Trophoblast cell (in vitro differentiated cells and primary cell): ENCODE measurements around the gene TEX14.
"Not testable (repeated sequence)": the region's sequence is repeated elsewhere in the genome, so short reads cannot be mapped to it uniquely, and the experiment has no call there.

Experiments
- DNase-seq, 2 donors: peaks; one replicate each; pipeline ENCODE4 v3.0.0-alpha.2; 2016
- H2AFZ ChIP-seq: 2 replicates; pipeline ENCODE4 v1.6.1; 2013; ENCODE audit warnings: low read length, moderate library complexity, mild to moderate bottlenecking; ENCODE audit not compliant: insufficient read depth, poor library complexity
- H2AK5ac ChIP-seq: 2 replicates; pipeline ENCODE4 v1.6.1; 2013; ENCODE audit warnings: mild to moderate bottlenecking, low read length
- H2BK120ac ChIP-seq: 2 replicates; pipeline ENCODE4 v1.6.1; 2013; ENCODE audit warnings: low read length, mild to moderate bottlenecking, moderate library complexity; ENCODE audit not compliant: insufficient read depth, poor library complexity
- H2BK12ac ChIP-seq: 2 replicates; pipeline ENCODE4 v1.6.1; 2013; ENCODE audit warnings: mild to moderate bottlenecking, low read length, moderate library complexity
- H2BK5ac ChIP-seq: 2 replicates; pipeline ENCODE4 v1.6.1; 2013; ENCODE audit warnings: low read length, low read depth, moderate library complexity, mild to moderate bottlenecking; ENCODE audit not compliant: poor library complexity
- H3K14ac ChIP-seq: 2 replicates; pipeline ENCODE4 v1.6.1; 2013; ENCODE audit warnings: mild to moderate bottlenecking, low read length
- H3K18ac ChIP-seq: 2 replicates; pipeline ENCODE4 v1.6.1; 2013; ENCODE audit warnings: mild to moderate bottlenecking, low read length
- H3K23ac ChIP-seq: 2 replicates; pipeline ENCODE4 v1.6.1; 2013; ENCODE audit warnings: low read length
- H3K27ac ChIP-seq: 2 replicates; pipeline ENCODE4 v1.5.1; 2013; ENCODE audit warnings: low read depth, mild to moderate bottlenecking, inconsistent platforms, low read length, moderate library complexity
- H3K27me3 ChIP-seq: 2 replicates; pipeline ENCODE4 v1.6.1; 2013; ENCODE audit warnings: inconsistent platforms, mild to moderate bottlenecking, low read length, moderate library complexity; ENCODE audit not compliant: insufficient read depth
- H3K36me3 ChIP-seq, 2 experiments: 1 replicate in 1 of 2; 2 replicates in 1 of 2; pipeline ENCODE4 v1.6.1; 2013; ENCODE audit warnings: low read length in 2 of 2, mild to moderate bottlenecking in 2 of 2, moderate library complexity in 1 of 2; ENCODE audit not compliant: insufficient read depth in 2 of 2, control insufficient read depth in 1 of 2
- H3K4ac ChIP-seq: 2 replicates; pipeline ENCODE4 v1.6.1; 2013; ENCODE audit warnings: low read depth, mild to moderate bottlenecking, low read length, moderate library complexity
- H3K4me1 ChIP-seq, 2 experiments: 1 replicate in 1 of 2; 2 replicates in 1 of 2; pipeline ENCODE4 v1.6.1; 2013; ENCODE audit warnings: low read length in 2 of 2, mild to moderate bottlenecking in 2 of 2, moderate library complexity in 1 of 2; ENCODE audit not compliant: insufficient read depth in 2 of 2, control insufficient read depth in 1 of 2
- H3K4me2 ChIP-seq: 2 replicates; pipeline ENCODE4 v1.6.1; 2013; ENCODE audit warnings: inconsistent platforms, mild to moderate bottlenecking, low read length, moderate library complexity
- H3K4me3 ChIP-seq: 2 replicates; pipeline ENCODE4 v1.5.1; 2013; ENCODE audit warnings: mild to moderate bottlenecking, low read depth, low read length, inconsistent platforms
- H3K79me1 ChIP-seq: one replicate; pipeline ENCODE4 v1.6.1; 2013; ENCODE audit warnings: low read length
- H3K79me2 ChIP-seq: 2 replicates; pipeline ENCODE4 v1.6.1; 2013; ENCODE audit warnings: low read length, mild to moderate bottlenecking; ENCODE audit not compliant: control insufficient read depth, insufficient read depth, poor library complexity
- H3K9ac ChIP-seq: 2 replicates; pipeline ENCODE4 v1.6.1; 2013; ENCODE audit warnings: mild to moderate bottlenecking, low read length
- H3K9me3 ChIP-seq: 2 replicates; pipeline ENCODE4 v1.6.1; 2013; ENCODE audit warnings: low read depth, mild to moderate bottlenecking, control low read depth, inconsistent platforms, low read length; ENCODE audit not compliant: insufficient read depth
- H4K12ac ChIP-seq: 2 replicates; pipeline ENCODE4 v1.6.1; 2013; ENCODE audit warnings: low read depth, mild to moderate bottlenecking, low read length, moderate library complexity
- H4K8ac ChIP-seq: 2 replicates; pipeline ENCODE4 v1.6.1; 2013; ENCODE audit warnings: low read depth, mild to moderate bottlenecking, low read length, moderate library complexity
- H4K91ac ChIP-seq: one replicate; pipeline ENCODE4 v1.6.1; 2013; ENCODE audit warnings: low read depth, mild to moderate bottlenecking, low read length, moderate library complexity
- WGBS: extraction: QIAGEN DNeasy Blood & Tissue Kit; methylation state at CpG from one replicate; pipeline ENCODE4 v1.1.7; 2013; ENCODE audit warnings: missing lambda C conversion rate; ENCODE audit not compliant: insufficient read length, insufficient coverage; ENCODE audit errors: extremely low coverage; 5-methylcytosine and 5-hydroxymethylcytosine counted together

TEX14 gene

DNA sequence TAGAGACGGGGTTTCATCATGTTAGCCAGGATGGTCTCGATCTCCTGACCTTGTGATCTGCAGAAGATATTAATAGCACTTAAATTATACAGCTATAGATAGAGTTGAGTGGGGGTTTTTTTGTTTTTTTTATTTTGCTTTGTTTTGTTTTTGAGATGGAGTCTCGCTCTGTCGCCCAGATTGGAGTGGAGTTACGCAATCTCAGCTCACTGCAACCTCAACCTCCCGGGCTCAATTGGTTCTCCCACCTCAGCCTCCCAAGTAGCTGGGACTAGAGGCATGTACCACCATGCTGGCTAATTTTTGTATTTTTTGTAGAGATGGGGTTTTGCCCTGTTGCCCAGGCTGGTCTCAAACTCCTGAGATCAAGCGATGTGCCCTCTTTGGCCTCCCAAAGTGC is 1.8 kb downstream of the TEX14 start:
- H4K12ac ChIP-seq, H3K27me3 ChIP-seq, H3K9me3 ChIP-seq, H2BK120ac ChIP-seq, H3K79me2 ChIP-seq, H3K4ac ChIP-seq, H2BK12ac ChIP-seq, H3K27ac ChIP-seq, H2AK5ac ChIP-seq, H3K4me2 ChIP-seq, H4K8ac ChIP-seq, H3K79me1 ChIP-seq, DNase-seq, H3K18ac ChIP-seq, H3K23ac ChIP-seq, H3K14ac ChIP-seq, H2AFZ ChIP-seq, H3K4me1 ChIP-seq, H4K91ac ChIP-seq, H3K9ac ChIP-seq, H3K4me3 ChIP-seq, H3K36me3 ChIP-seq, H2BK5ac ChIP-seq: not testable (repeated sequence)
- no CpG with 5 or more reads among the region's 7 CpGs for WGBS

DNA sequence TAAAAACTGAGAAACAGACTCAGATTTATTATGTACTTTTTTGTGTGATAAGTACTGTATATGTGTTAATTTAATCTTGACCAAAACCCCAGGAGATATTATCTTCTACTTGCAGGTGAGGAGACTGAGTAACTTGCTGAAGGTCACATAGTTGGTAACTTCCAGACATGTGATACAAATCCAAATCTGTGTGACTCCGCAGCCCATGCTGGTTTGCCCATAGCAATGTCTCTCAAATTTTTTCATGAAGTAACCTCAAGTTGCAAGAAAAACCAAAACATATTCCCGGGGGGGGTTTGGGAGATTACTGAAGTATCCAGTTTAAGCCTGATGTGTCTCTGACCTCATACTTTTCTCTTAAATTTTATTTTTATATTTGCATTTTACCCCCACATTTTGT is 3.3 kb downstream of the TEX14 start:
- H3K79me1 ChIP-seq = peaks cover 7% of the 10 kb centered on the region
- no peaks in the 10 kb centered on the region for H3K9me3 ChIP-seq
- H2BK12ac ChIP-seq = no peak overlapping the region
- H3K79me2 ChIP-seq = no peaks in the 10 kb centered on the region
- H4K8ac ChIP-seq = no peak overlapping the region
- H3K27me3 ChIP-seq = no peaks in the 10 kb centered on the region
- H3K27ac ChIP-seq = no peak overlapping the region
- no peak overlapping the region for H3K4me2 ChIP-seq
- no peak overlapping the region for H4K91ac ChIP-seq
- no peak overlapping the region for H3K9ac ChIP-seq
- no peak overlapping the region for H3K18ac ChIP-seq
- peaks cover 6 to 8% of the 10 kb centered on the region in 2 experiments for H3K4me1 ChIP-seq
- H2BK120ac ChIP-seq = no peak overlapping the region
- H3K23ac ChIP-seq = no peak overlapping the region
- no peak overlapping the region for H3K14ac ChIP-seq
- H3K4me3 ChIP-seq = no peak overlapping the region
- no peak overlapping the region for H3K4ac ChIP-seq
- H2AK5ac ChIP-seq = no peak overlapping the region
- no peak overlapping the region for H4K12ac ChIP-seq
- DNase-seq = peak; percentile 65 to 74
- no peak overlapping the region for H2AFZ ChIP-seq
- no CpG with 5 or more reads among the region's 2 CpGs for WGBS
- no peak overlapping the region for H2BK5ac ChIP-seq
- H3K36me3 ChIP-seq = no peaks in the 10 kb centered on the region

DNA sequence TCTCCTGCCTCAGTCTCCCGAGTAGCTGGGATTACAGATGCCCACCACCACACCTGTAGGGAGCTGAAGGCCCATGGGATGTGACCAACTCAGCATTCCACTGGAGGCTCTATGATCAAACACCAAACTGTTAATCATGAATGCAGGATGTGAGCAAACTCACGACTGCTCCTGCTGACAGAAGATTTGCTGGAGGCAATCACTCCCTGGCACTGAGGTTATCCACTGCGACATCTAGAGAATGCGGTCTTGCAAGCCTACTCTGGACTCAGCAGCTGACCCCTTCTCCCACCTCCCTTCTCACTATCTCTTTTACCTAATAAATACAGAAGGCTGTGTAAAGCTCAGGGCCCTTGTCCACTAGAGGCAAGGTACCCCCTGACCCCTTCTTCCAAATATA is 4.9 kb downstream of the TEX14 start:
- Histone ChIP-seq H3K9me3 (no peaks in the 10 kb centered on the region), H3K4me2 (peak overlapping the region; percentile 14), H2BK120ac (no peak overlapping the region), H4K8ac (no peak overlapping the region), H3K27me3 (no peaks in the 10 kb centered on the region), H3K36me3 (no peaks in the 10 kb centered on the region), H3K23ac (no peak overlapping the region), H2AK5ac (no peak overlapping the region), H3K27ac (peak overlapping the region; percentile 8), H3K79me2 (no peaks in the 10 kb centered on the region), H3K4me1 (peaks cover 4 to 8% of the 10 kb centered on the region in 2 experiments), H3K9ac (no peak overlapping the region), H2BK12ac (peak overlapping the region; percentile 84), H3K4me3 (no peak overlapping the region), H3K14ac (no peak overlapping the region), H3K4ac (no peak overlapping the region), H3K79me1 (peaks cover 4% of the 10 kb centered on the region), H3K18ac (no peak overlapping the region), H2AFZ (no peak overlapping the region), H2BK5ac (no peak overlapping the region), H4K12ac (no peak overlapping the region), H4K91ac (no peak overlapping the region)
- no CpG with 5 or more reads among the region's 4 CpGs for WGBS
- peak; percentile 91 to 93 for DNase-seq

GRCh38 chr17:58684462-58684861 is 7.4 kb downstream of the TEX14 start:
- H3K4ac ChIP-seq, H4K12ac ChIP-seq, H4K91ac ChIP-seq, H2AK5ac ChIP-seq, H3K36me3 ChIP-seq, H2BK12ac ChIP-seq, H4K8ac ChIP-seq, H2BK5ac ChIP-seq, H3K4me3 ChIP-seq, H2BK120ac ChIP-seq, H3K79me1 ChIP-seq, H3K18ac ChIP-seq, H3K79me2 ChIP-seq, H3K23ac ChIP-seq, H3K9ac ChIP-seq, DNase-seq, H3K9me3 ChIP-seq, H3K4me1 ChIP-seq, H3K14ac ChIP-seq, H3K27me3 ChIP-seq, H3K27ac ChIP-seq, H3K4me2 ChIP-seq, H2AFZ ChIP-seq: not testable (repeated sequence)
- no CpG with 5 or more reads among the region's 6 CpGs for WGBS
